COLO668 (cell line): Measurements from ENCODE around the gene FMN1.

ENCODE experiments used
- DNase-seq: peaks from one replicate; lab custom pipeline; 2025; ENCODE audit not compliant: unreplicated experiment; lab: John Stamatoyannopoulos, UW

FMN1 gene

DNA sequence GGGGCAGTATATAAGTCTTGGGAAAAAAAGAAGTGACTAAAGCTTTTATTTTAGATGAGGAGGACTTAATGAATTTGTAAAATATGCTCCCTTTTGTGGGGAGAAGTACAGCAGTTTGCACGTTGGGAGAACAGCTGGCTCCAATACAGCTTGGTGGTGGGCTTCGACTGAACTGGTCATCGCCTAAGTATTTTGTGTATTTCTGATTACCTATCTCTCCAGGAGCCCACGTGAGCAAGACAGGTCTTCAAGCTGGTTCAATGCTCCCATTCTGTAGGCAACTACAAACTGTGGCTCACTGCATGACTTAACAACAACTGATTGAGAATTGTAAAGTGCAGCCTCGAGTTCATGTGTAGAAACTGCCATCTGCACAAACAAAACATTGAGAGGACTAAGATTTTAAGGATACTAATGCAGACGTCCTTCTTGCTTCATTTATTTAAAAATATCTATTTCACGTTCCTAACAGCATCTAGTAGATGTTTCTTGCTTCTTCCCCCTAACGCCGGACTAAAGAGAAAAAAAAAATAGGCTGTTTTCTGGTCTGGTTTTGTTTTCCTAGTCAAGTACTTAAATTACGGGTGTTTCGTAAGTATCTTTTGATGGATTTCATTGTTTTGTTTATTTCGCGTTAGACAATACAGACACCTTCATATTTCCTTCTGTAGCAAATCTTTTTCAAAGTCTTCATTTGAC lies 478.1 kb downstream of the FMN1 start:
- no peak for DNase-seq
